A549 (cell line): ENCODE measurements around the gene BCAS3. TPM values are rescaled to one million over a fixed set of nuclear protein-coding genes. Genes with fewer than 3 reads are reported as not detected.

Source experiments
- ATAC-seq, 2 experiments: fragments of 200-7000 bp in 1 of 2; fragments of >200 bp in 1 of 2; cut with Nextera tagmentation in 1 of 2; cut with Tn5 transposase in 1 of 2; 3 replicates each; pipeline versions ENCODE4 v1.8.0 to v1.9.1; 2018 to 2020; ENCODE audit warnings: mild to moderate bottlenecking in 1 of 2, moderate library complexity in 1 of 2
- CTCF ChIA-PET: fragments of 300-600 bp; sonication (Branson Sonifier 250); formaldehyde crosslinking; extraction: SDS; loops from one replicate; lab custom pipeline; 2021; ENCODE audit warnings: antibody characterized with exemption, inconsistent platforms; lab: Yijun Ruan, JAX
- POLR2A ChIA-PET: fragments of 350-600 bp; formaldehyde crosslinking; extraction: SDS; loops from one replicate; lab custom pipeline; 2021; ENCODE audit warnings: antibody characterized with exemption, inconsistent platforms; lab: Yijun Ruan, JAX
- DNase-seq, 2 experiments: peaks; one replicate each; pipeline versions ENCODE4 v3.0.0 to v3.0.0-alpha.2; 2011 to 2016; ENCODE audit warnings: low read depth in 1 of 2, low spot score in 1 of 2
- FAIRE-seq: peaks from 2 replicates; lab custom pipeline; 2011; peaks lifted over from hg19 to GRCh38; lab: Jason Lieb, UNC
- H3K27ac ChIP-seq, 2 experiments: fragments of >200 bp; sonication (Bioruptor Twin); formaldehyde crosslinking; 3 replicates each; pipeline ENCODE4 v1.5.1; 2016 to 2017
- H3K4me1 ChIP-seq: fragments of >200 bp; sonication (Bioruptor Twin); formaldehyde crosslinking; 3 replicates; pipeline ENCODE4 v1.6.1; 2016
- H3K4me2 ChIP-seq: fragments of >200 bp; sonication (Bioruptor Twin); formaldehyde crosslinking; 3 replicates; pipeline ENCODE4 v1.6.1; 2016
- H3K4me3 ChIP-seq: fragments of >200 bp; sonication (Bioruptor Twin); formaldehyde crosslinking; 3 replicates; pipeline ENCODE4 v1.5.1; 2016
- H3K9me3 ChIP-seq: fragments of >200 bp; sonication (Bioruptor Twin); formaldehyde crosslinking; 3 replicates; pipeline ENCODE4 v1.6.1; 2016
- CBX8 ChIP-seq: fragments of 200-600 bp; sonication (generic); IDR thresholded peaks from 2 replicates; pipeline ENCODE4 v1.6.1; 2016
- CHD2 ChIP-seq: fragments of 150-350 bp; IDR thresholded peaks from 2 replicates; pipeline ENCODE4 v1.6.1; 2014; ENCODE audit warnings: low read length; ENCODE audit not compliant: partially characterized antibody
- HEYL ChIP-seq: fragments of 250-450 bp; sonication (Bioruptor Pico); IDR thresholded peaks from 2 replicates; pipeline ENCODE4 v1.8.0; 2021; ENCODE audit warnings: mild to moderate bottlenecking, moderate library complexity
- HOXB5 ChIP-seq: fragments of 250-450 bp; sonication (Bioruptor Pico); IDR thresholded peaks from 2 replicates; pipeline ENCODE4 v1.5.0; 2020; ENCODE audit warnings: mild to moderate bottlenecking, moderate library complexity
- MAZ ChIP-seq: fragments of 150-350 bp; IDR thresholded peaks from 2 replicates; pipeline ENCODE4 v1.6.1; 2014; ENCODE audit warnings: antibody characterized with exemption, low read depth, low read length, borderline replicate concordance
- RARB ChIP-seq: fragments of 250-450 bp; sonication (Bioruptor Pico); IDR thresholded peaks from 2 replicates; pipeline ENCODE4 v1.8.0; 2021; ENCODE audit warnings: mild to moderate bottlenecking, moderate library complexity
- RCOR1 ChIP-seq: fragments of 150-350 bp; IDR thresholded peaks from 2 replicates; pipeline ENCODE4 v1.6.1; 2014; ENCODE audit warnings: antibody characterized with exemption, low read length, low read depth
- SREBF2 ChIP-seq: fragments of 450-650 bp; IDR thresholded peaks from 2 replicates; pipeline ENCODE4 v1.6.1; 2014; ENCODE audit warnings: mild to moderate bottlenecking, moderate library complexity
- TP53 ChIP-seq: fragments of 250-450 bp; sonication (Bioruptor Pico); IDR thresholded peaks from 2 replicates; pipeline ENCODE4 v1.5.0; 2021; ENCODE audit warnings: mild to moderate bottlenecking, moderate library complexity
- ZNF302 ChIP-seq: fragments of 250-450 bp; sonication (Bioruptor Pico); IDR thresholded peaks from 2 replicates; pipeline ENCODE4 v1.9.0; 2021; ENCODE audit warnings: inconsistent platforms, mild to moderate bottlenecking, moderate library complexity
- WGBS: methylation state at CpG from one replicate; pipeline ENCODE4 v1.1.6; 2017; ENCODE audit errors: missing lambda C conversion rate; 5-methylcytosine and 5-hydroxymethylcytosine counted together
- polyA plus RNA-seq, 4 experiments: library from polyadenylated mRNA; depleted of rRNA in 3 of 4; stranded (reverse); fragments of >200 nt; fragmentation: RNase III in 1 of 4; extraction: RNeasy Plus Mini Kit Qiagen cat#74134 plus additional on column Dnase treatment in 1 of 4; gene quantifications; 2 replicates in 3 of 4; 3 replicates in 1 of 4; pipeline ENCODE4 v1.2.3, GENCODE V29; 2011 to 2017
- TF ChIP-seq, protein P1 (sequence below): fragments of >200 bp; sonication (Bioruptor Twin); formaldehyde crosslinking; IDR thresholded peaks from 3 replicates; pipeline ENCODE4 v1.5.1; 2016
- TF ChIP-seq, protein P2 (sequence below): fragments of 200-600 bp; sonication (generic); IDR thresholded peaks from 2 replicates; pipeline ENCODE4 v1.6.1; 2016; ENCODE audit warnings: antibody characterized with exemption, mild to moderate bottlenecking, moderate library complexity
- TF ChIP-seq, protein P3 (sequence below): fragments of 450-650 bp; IDR thresholded peaks from 2 replicates; pipeline ENCODE4 v1.6.1; 2014; ENCODE audit warnings: antibody characterized with exemption
- TF ChIP-seq, protein P4 (sequence below): fragments of 250-450 bp; sonication (Bioruptor Pico); IDR thresholded peaks from 2 replicates; pipeline ENCODE4 v1.5.0; 2020; ENCODE audit warnings: low read depth, mild to moderate bottlenecking, moderate library complexity
- TF ChIP-seq, protein P5 (sequence below): fragments of >200 bp; sonication (Bioruptor Twin); formaldehyde crosslinking; IDR thresholded peaks from 2 replicates; pipeline ENCODE4 v1.6.1; 2016
- TF ChIP-seq, protein P6 (sequence below): fragments of 250-450 bp; sonication (Bioruptor Pico); IDR thresholded peaks from 2 replicates; pipeline ENCODE4 v1.5.0; 2021; ENCODE audit warnings: mild to moderate bottlenecking, moderate library complexity, borderline replicate concordance

BCAS3 gene
- polyA plus RNA-seq, 2 of the 4 experiments (the other 2 are of a cell fraction), result 14.7 to 43.4 TPM

DNA sequence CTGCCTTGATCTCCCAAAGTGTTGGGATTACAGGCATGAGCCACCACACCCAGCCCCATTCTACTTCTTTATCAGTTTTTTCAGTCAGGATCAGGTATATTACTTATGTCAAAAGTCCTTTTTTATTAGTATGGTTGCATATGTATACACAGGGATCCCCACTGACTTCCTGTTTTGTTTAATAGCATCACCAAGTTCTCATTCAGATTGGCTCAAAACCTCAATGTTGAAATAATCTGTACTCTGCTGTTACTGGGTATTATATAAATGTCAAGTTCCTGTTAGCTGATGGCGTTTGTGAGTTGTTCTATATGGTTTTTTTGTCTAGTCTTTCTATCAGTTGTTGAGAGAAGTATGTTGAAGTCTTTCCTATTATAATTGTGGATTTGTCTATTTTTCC, 168.5 kb downstream of the BCAS3 start:
- Histone ChIP-seq H3K4me2 (no peak overlapping the region), H3K4me3 (no peak overlapping the region), H3K27ac (no peak overlapping the region), H3K9me3 (no peaks in the 10 kb centered on the region), H3K4me1 (peaks cover 9% of the 10 kb centered on the region; the same call in 2 of the 3 replicates)
- no peak for ATAC-seq
- TF ChIP-seq, protein P1, sequence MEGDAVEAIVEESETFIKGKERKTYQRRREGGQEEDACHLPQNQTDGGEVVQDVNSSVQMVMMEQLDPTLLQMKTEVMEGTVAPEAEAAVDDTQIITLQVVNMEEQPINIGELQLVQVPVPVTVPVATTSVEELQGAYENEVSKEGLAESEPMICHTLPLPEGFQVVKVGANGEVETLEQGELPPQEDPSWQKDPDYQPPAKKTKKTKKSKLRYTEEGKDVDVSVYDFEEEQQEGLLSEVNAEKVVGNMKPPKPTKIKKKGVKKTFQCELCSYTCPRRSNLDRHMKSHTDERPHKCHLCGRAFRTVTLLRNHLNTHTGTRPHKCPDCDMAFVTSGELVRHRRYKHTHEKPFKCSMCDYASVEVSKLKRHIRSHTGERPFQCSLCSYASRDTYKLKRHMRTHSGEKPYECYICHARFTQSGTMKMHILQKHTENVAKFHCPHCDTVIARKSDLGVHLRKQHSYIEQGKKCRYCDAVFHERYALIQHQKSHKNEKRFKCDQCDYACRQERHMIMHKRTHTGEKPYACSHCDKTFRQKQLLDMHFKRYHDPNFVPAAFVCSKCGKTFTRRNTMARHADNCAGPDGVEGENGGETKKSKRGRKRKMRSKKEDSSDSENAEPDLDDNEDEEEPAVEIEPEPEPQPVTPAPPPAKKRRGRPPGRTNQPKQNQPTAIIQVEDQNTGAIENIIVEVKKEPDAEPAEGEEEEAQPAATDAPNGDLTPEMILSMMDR, result no peak
- ChIA-PET CTCF (interaction anchor here (1.0 kb wide), 2 partner anchors 24 to 60 kb away, joined by 3 to 4 read pairs; no protein-coding TSS in a partner anchor), POLR2A (no interaction called here)
- WGBS, result 76% methylated on average over 1 of the region's 1 CpG
- no peak for DNase-seq
- no peak for FAIRE-seq

DNA sequence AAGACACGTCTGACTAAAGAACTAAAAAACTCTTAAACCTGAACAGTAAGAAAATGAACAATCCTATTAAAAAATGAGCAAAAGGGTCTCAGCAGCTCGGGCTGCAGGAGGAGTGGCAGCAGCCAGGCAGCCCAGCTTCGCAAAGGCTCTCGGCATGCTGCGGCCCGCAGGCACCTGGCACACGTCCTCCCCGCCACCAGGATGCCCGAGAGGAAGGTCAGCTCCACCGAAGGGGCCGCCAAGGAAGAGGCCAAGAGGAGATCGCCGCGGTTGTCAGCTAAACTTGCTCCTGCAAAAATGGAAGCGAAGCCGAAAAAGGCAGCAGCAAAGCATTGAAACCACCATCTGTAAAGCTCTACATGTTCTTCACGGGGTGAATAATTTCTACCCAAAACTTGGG, 173.5 kb downstream of the BCAS3 start:
- ChIA-PET CTCF (interaction anchor here (1.2 kb wide), 1 partner anchor 13 kb away, joined by 4 read pairs; no protein-coding TSS in a partner anchor), POLR2A (no interaction called here)
- 75% methylated on average over 17 of the region's 17 CpGs for WGBS
- FAIRE-seq (no peak), DNase-seq (no peak), ATAC-seq (no peak)
- Histone ChIP-seq H3K4me2 (no peak overlapping the region), H3K9me3 (no peaks in the 10 kb centered on the region), H3K4me1 (no peaks in the 10 kb centered on the region), H3K4me3 (no peak overlapping the region), H3K27ac (no peak overlapping the region)
- TF ChIP-seq, protein P2, sequence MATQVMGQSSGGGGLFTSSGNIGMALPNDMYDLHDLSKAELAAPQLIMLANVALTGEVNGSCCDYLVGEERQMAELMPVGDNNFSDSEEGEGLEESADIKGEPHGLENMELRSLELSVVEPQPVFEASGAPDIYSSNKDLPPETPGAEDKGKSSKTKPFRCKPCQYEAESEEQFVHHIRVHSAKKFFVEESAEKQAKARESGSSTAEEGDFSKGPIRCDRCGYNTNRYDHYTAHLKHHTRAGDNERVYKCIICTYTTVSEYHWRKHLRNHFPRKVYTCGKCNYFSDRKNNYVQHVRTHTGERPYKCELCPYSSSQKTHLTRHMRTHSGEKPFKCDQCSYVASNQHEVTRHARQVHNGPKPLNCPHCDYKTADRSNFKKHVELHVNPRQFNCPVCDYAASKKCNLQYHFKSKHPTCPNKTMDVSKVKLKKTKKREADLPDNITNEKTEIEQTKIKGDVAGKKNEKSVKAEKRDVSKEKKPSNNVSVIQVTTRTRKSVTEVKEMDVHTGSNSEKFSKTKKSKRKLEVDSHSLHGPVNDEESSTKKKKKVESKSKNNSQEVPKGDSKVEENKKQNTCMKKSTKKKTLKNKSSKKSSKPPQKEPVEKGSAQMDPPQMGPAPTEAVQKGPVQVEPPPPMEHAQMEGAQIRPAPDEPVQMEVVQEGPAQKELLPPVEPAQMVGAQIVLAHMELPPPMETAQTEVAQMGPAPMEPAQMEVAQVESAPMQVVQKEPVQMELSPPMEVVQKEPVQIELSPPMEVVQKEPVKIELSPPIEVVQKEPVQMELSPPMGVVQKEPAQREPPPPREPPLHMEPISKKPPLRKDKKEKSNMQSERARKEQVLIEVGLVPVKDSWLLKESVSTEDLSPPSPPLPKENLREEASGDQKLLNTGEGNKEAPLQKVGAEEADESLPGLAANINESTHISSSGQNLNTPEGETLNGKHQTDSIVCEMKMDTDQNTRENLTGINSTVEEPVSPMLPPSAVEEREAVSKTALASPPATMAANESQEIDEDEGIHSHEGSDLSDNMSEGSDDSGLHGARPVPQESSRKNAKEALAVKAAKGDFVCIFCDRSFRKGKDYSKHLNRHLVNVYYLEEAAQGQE, result no peak
- TF ChIP-seq MAZ, result no peak
- no peak for TF ChIP-seq CBX8
- TF ChIP-seq SREBF2, result no peak
- TF ChIP-seq RCOR1, result no peak
- no peak for TF ChIP-seq ZNF302 (CRISPR knock-in tag)
- TF ChIP-seq, protein P3, sequence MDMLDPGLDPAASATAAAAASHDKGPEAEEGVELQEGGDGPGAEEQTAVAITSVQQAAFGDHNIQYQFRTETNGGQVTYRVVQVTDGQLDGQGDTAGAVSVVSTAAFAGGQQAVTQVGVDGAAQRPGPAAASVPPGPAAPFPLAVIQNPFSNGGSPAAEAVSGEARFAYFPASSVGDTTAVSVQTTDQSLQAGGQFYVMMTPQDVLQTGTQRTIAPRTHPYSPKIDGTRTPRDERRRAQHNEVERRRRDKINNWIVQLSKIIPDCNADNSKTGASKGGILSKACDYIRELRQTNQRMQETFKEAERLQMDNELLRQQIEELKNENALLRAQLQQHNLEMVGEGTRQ, result no peak

DNA sequence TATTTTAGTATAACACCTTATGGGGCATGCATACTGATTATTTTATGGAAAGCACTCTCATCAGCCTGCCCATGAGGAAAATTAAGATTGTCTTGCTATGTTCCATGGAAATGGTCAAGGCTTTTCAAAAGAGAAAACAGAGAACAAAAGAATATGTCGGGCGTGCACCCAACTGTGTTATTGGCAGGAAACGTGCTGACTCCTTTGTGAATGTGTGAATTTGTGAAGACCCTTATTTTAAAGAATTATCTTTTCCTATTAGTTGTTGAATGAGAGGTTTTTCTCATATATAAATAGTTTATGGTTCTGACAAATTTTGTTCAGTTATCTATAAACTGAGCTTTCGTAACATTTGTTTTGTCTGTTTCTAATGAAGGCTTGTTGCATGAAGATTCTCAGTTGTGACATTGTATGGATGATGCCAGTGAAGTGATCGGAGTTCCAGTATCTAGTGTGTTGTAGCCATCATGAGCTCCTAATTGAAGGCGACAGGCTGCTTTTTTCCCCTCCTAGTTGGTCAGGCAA, 180.0 kb downstream of the BCAS3 start:
- DNase-seq (no peak), FAIRE-seq (peak; percentile 46), ATAC-seq (no peak)
- Histone ChIP-seq H3K4me3 (no peak overlapping the region), H3K4me2 (no peak overlapping the region), H3K4me1 (no peaks in the 10 kb centered on the region), H3K9me3 (no peaks in the 10 kb centered on the region), H3K27ac (no peak overlapping the region)
- ChIA-PET CTCF (interaction anchor here (0.6 kb wide), 1 partner anchor 18 kb away, joined by 3 read pairs; no protein-coding TSS in a partner anchor), POLR2A (no interaction called here)
- 81% methylated on average over 6 of the region's 6 CpGs for WGBS
- TF ChIP-seq CHD2 (no peak), RARB (no peak), MAZ (no peak), TP53 (CRISPR knock-in tag) (no peak), CBX8 (no peak), HOXB5 (CRISPR knock-in tag) (no peak), HEYL (CRISPR knock-in tag) (no peak)
- TF ChIP-seq, protein P4, sequence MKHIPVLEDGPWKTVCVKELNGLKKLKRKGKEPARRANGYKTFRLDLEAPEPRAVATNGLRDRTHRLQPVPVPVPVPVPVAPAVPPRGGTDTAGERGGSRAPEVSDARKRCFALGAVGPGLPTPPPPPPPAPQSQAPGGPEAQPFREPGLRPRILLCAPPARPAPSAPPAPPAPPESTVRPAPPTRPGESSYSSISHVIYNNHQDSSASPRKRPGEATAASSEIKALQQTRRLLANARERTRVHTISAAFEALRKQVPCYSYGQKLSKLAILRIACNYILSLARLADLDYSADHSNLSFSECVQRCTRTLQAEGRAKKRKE (CRISPR knock-in tag), result no peak
- TF ChIP-seq, protein P5, sequence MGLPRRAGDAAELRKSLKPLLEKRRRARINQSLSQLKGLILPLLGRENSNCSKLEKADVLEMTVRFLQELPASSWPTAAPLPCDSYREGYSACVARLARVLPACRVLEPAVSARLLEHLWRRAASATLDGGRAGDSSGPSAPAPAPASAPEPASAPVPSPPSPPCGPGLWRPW, result no peak
- TF ChIP-seq, protein P2, result no peak
- TF ChIP-seq, protein P6, sequence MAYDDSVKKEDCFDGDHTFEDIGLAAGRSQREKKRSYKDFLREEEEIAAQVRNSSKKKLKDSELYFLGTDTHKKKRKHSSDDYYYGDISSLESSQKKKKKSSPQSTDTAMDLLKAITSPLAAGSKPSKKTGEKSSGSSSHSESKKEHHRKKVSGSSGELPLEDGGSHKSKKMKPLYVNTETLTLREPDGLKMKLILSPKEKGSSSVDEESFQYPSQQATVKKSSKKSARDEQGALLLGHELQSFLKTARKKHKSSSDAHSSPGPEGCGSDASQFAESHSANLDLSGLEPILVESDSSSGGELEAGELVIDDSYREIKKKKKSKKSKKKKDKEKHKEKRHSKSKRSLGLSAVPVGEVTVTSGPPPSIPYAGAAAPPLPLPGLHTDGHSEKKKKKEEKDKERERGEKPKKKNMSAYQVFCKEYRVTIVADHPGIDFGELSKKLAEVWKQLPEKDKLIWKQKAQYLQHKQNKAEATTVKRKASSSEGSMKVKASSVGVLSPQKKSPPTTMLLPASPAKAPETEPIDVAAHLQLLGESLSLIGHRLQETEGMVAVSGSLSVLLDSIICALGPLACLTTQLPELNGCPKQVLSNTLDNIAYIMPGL, result no peak
